A549 (cell line): Measurements from ENCODE around the gene ARMH4. TPM values are rescaled to one million over a fixed set of nuclear protein-coding genes. Genes with fewer than 3 reads are reported as not detected.

Source experiments
- ATAC-seq, 2 experiments: fragments of 200-7000 bp in 1 of 2; fragments of >200 bp in 1 of 2; cut with Nextera tagmentation in 1 of 2; cut with Tn5 transposase in 1 of 2; 3 replicates each; pipeline versions ENCODE4 v1.8.0 to v1.9.1; 2018 to 2020; ENCODE audit warnings: mild to moderate bottlenecking in 1 of 2, moderate library complexity in 1 of 2
- CTCF ChIA-PET: fragments of 300-600 bp; sonication (Branson Sonifier 250); formaldehyde crosslinking; extraction: SDS; loops from one replicate; lab custom pipeline; 2021; ENCODE audit warnings: antibody characterized with exemption, inconsistent platforms; lab: Yijun Ruan, JAX
- POLR2A ChIA-PET: fragments of 350-600 bp; formaldehyde crosslinking; extraction: SDS; loops from one replicate; lab custom pipeline; 2021; ENCODE audit warnings: antibody characterized with exemption, inconsistent platforms; lab: Yijun Ruan, JAX
- DNase-seq, 2 experiments: peaks; one replicate each; pipeline versions ENCODE4 v3.0.0 to v3.0.0-alpha.2; 2011 to 2016; ENCODE audit warnings: low read depth in 1 of 2, low spot score in 1 of 2
- FAIRE-seq: peaks from 2 replicates; lab custom pipeline; 2011; peaks lifted over from hg19 to GRCh38; lab: Jason Lieb, UNC
- H3K27ac ChIP-seq, 2 experiments: fragments of >200 bp; sonication (Bioruptor Twin); formaldehyde crosslinking; 3 replicates each; pipeline ENCODE4 v1.5.1; 2016 to 2017
- H3K4me1 ChIP-seq: fragments of >200 bp; sonication (Bioruptor Twin); formaldehyde crosslinking; 3 replicates; pipeline ENCODE4 v1.6.1; 2016
- H3K4me2 ChIP-seq: fragments of >200 bp; sonication (Bioruptor Twin); formaldehyde crosslinking; 3 replicates; pipeline ENCODE4 v1.6.1; 2016
- H3K4me3 ChIP-seq: fragments of >200 bp; sonication (Bioruptor Twin); formaldehyde crosslinking; 3 replicates; pipeline ENCODE4 v1.5.1; 2016
- H3K9me3 ChIP-seq: fragments of >200 bp; sonication (Bioruptor Twin); formaldehyde crosslinking; 3 replicates; pipeline ENCODE4 v1.6.1; 2016
- CBX2 ChIP-seq: fragments of 200-600 bp; sonication (generic); IDR thresholded peaks from 2 replicates; pipeline ENCODE4 v1.6.1; 2016; ENCODE audit warnings: low read depth, mild to moderate bottlenecking, borderline replicate concordance
- CBX8 ChIP-seq: fragments of 200-600 bp; sonication (generic); IDR thresholded peaks from 2 replicates; pipeline ENCODE4 v1.6.1; 2016
- CEBPB ChIP-seq, 2 experiments: fragments of >200 bp in 1 of 2; sonication (Bioruptor Twin) in 1 of 2; formaldehyde crosslinking in 1 of 2; IDR thresholded peaks; 2 replicates each; pipeline ENCODE4 v1.6.1; 2012 to 2016
- EHF ChIP-seq: fragments of 250-450 bp; sonication (Bioruptor Pico); IDR thresholded peaks from 2 replicates; pipeline ENCODE4 v1.5.0; 2020; ENCODE audit warnings: mild to moderate bottlenecking
- EHMT2 ChIP-seq: fragments of 200-600 bp; sonication (generic); IDR thresholded peaks from 2 replicates; pipeline ENCODE4 v1.6.1; 2016; ENCODE audit warnings: antibody characterized with exemption, low read depth, mild to moderate bottlenecking, moderate library complexity
- FOSB ChIP-seq: fragments of 250-450 bp; sonication (Bioruptor Pico); IDR thresholded peaks from 2 replicates; pipeline ENCODE4 v1.5.0; 2020; ENCODE audit warnings: mild to moderate bottlenecking, moderate library complexity
- FOSL2 ChIP-seq, 2 experiments: fragments of 450-650 bp in 1 of 2; fragments of >200 bp in 1 of 2; sonication (Bioruptor Twin) in 1 of 2; formaldehyde crosslinking; IDR thresholded peaks; 2 replicates each; pipeline versions ENCODE4 v1.5.0 to v1.6.1; 2016 to 2020; ENCODE audit warnings: mild to moderate bottlenecking in 1 of 2, moderate library complexity in 1 of 2
- FOXS1 ChIP-seq: fragments of 250-450 bp; sonication (Bioruptor Pico); IDR thresholded peaks from 2 replicates; pipeline ENCODE4 v1.5.0; 2020; ENCODE audit warnings: mild to moderate bottlenecking, moderate library complexity
- GATA3 ChIP-seq: IDR thresholded peaks from 2 replicates; pipeline ENCODE4 v1.6.1; 2012; ENCODE audit warnings: borderline replicate concordance
- JUN ChIP-seq, 2 experiments: fragments of >200 bp; sonication (Bioruptor Twin); formaldehyde crosslinking; IDR thresholded peaks; 2 replicates in 1 of 2; 3 replicates in 1 of 2; pipeline ENCODE4 v1.6.1; 2016 to 2017
- JUNB ChIP-seq: fragments of >200 bp; sonication (Bioruptor Twin); formaldehyde crosslinking; IDR thresholded peaks from 2 replicates; pipeline ENCODE4 v1.6.1; 2016
- KDM1A ChIP-seq: fragments of 200-600 bp; sonication (generic); IDR thresholded peaks from 2 replicates; pipeline ENCODE4 v1.6.1; 2016; ENCODE audit warnings: low read depth, mild to moderate bottlenecking
- MAFK ChIP-seq: fragments of 450-650 bp; IDR thresholded peaks from 2 replicates; pipeline ENCODE4 v1.6.1; 2014; ENCODE audit not compliant: partially characterized antibody
- NFE2L2 ChIP-seq: fragments of 150-350 bp; conservative IDR thresholded peaks from 2 replicates; pipeline ENCODE4 v1.6.1; 2014; ENCODE audit warnings: low read length
- NPAS2 ChIP-seq: fragments of 250-450 bp; sonication (Bioruptor Pico); IDR thresholded peaks from 2 replicates; pipeline ENCODE4 v1.8.0; 2022; ENCODE audit warnings: mild to moderate bottlenecking, moderate library complexity, borderline replicate concordance
- PHF8 ChIP-seq: fragments of 200-600 bp; sonication (generic); IDR thresholded peaks from 2 replicates; pipeline ENCODE4 v1.6.1; 2016; ENCODE audit warnings: low read depth, mild to moderate bottlenecking, antibody characterized with exemption, moderate library complexity, borderline replicate concordance
- RAD21 ChIP-seq, 2 experiments: fragments of >200 bp in 1 of 2; sonication (Bioruptor Twin) in 1 of 2; formaldehyde crosslinking in 1 of 2; IDR thresholded peaks in 1 of 2; conservative IDR thresholded peaks in 1 of 2; 2 replicates in 1 of 2; 3 replicates in 1 of 2; pipeline ENCODE4 v1.6.1; 2012 to 2018; ENCODE audit warnings: inconsistent platforms in 1 of 2
- RNF2 ChIP-seq: fragments of 200-600 bp; sonication (generic); IDR thresholded peaks from 2 replicates; pipeline ENCODE4 v1.6.1; 2016; ENCODE audit warnings: low read depth, mild to moderate bottlenecking, antibody characterized with exemption, moderate library complexity, borderline replicate concordance
- SMC3 ChIP-seq: fragments of >200 bp; sonication (Bioruptor Twin); formaldehyde crosslinking; IDR thresholded peaks from 3 replicates; pipeline ENCODE4 v1.6.1; 2018; ENCODE audit warnings: inconsistent platforms
- TFCP2L1 ChIP-seq: fragments of 250-450 bp; sonication (Bioruptor Pico); IDR thresholded peaks from 2 replicates; pipeline ENCODE4 v1.5.0; 2021; ENCODE audit warnings: mild to moderate bottlenecking
- TP53 ChIP-seq: fragments of 250-450 bp; sonication (Bioruptor Pico); IDR thresholded peaks from 2 replicates; pipeline ENCODE4 v1.5.0; 2021; ENCODE audit warnings: mild to moderate bottlenecking, moderate library complexity
- ZC3H11A ChIP-seq: fragments of 450-650 bp; IDR thresholded peaks from 2 replicates; pipeline ENCODE4 v1.6.1; 2014; ENCODE audit warnings: antibody characterized with exemption, mild to moderate bottlenecking
- WGBS: methylation state at CpG from one replicate; pipeline ENCODE4 v1.1.6; 2017; ENCODE audit errors: missing lambda C conversion rate; 5-methylcytosine and 5-hydroxymethylcytosine counted together
- polyA plus RNA-seq, 4 experiments: library from polyadenylated mRNA; depleted of rRNA in 3 of 4; stranded (reverse); fragments of >200 nt; fragmentation: RNase III in 1 of 4; extraction: RNeasy Plus Mini Kit Qiagen cat#74134 plus additional on column Dnase treatment in 1 of 4; gene quantifications; 2 replicates in 3 of 4; 3 replicates in 1 of 4; pipeline ENCODE4 v1.2.3, GENCODE V29; 2011 to 2017
- TF ChIP-seq, protein P1 (sequence below): IDR thresholded peaks from 2 replicates; pipeline ENCODE4 v1.6.1; 2012; ENCODE audit warnings: low read depth, borderline replicate concordance
- TF ChIP-seq, protein P2 (sequence below): IDR thresholded peaks from 2 replicates; pipeline ENCODE4 v1.6.1; 2012
- TF ChIP-seq, protein P3 (sequence below): fragments of 450-650 bp; IDR thresholded peaks from 2 replicates; pipeline ENCODE4 v1.6.1; 2014; ENCODE audit warnings: antibody characterized with exemption
- TF ChIP-seq, protein P4 (sequence below): fragments of >200 bp; sonication (Bioruptor Twin); formaldehyde crosslinking; IDR thresholded peaks from 3 replicates; pipeline ENCODE4 v1.6.1; 2016
- TF ChIP-seq, protein P5 (sequence below): fragments of 200-600 bp; sonication (generic); IDR thresholded peaks from 2 replicates; pipeline ENCODE4 v1.6.1; 2016; ENCODE audit warnings: antibody characterized with exemption, mild to moderate bottlenecking, moderate library complexity
- TF ChIP-seq, protein P6 (sequence below): fragments of 150-350 bp; IDR thresholded peaks from 2 replicates; pipeline ENCODE4 v1.6.1; 2014; ENCODE audit warnings: low read depth, mild to moderate bottlenecking, low read length

ARMH4 gene
- polyA plus RNA-seq, 2 of the 4 experiments (the other 2 are of a cell fraction), result 0.56 to 0.77 TPM

DNA sequence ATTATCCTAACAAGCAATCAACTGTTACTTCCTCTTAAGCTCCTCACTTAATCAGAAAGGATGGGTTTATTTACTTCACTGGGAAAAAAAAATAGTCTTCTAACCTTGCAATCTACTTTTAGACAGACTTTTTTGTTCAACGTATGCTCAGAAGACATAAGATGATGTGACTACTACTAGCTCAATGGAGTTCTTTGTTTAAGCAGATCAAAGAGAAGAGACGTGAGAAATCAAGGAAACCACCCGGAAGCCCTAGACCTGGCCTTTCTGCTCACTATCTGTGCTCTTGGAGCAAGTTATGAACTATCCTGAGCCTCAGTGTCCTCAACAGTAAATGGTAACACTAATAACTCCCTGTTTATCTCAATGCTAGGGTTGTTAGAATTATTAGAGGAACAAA is 78.5 kb downstream of the ARMH4 start (continued):
- TF ChIP-seq JUN (IDR thresholded peaks at IDR 0.05) (no peak), MAFK (no peak), FOSB (CRISPR knock-in tag) (no peak), FOSL2 (IDR thresholded peaks at IDR 0.05) (no peak), FOSL2 (CRISPR knock-in tag; IDR thresholded peaks at IDR 0.05) (no peak)
- TF ChIP-seq, protein P1, sequence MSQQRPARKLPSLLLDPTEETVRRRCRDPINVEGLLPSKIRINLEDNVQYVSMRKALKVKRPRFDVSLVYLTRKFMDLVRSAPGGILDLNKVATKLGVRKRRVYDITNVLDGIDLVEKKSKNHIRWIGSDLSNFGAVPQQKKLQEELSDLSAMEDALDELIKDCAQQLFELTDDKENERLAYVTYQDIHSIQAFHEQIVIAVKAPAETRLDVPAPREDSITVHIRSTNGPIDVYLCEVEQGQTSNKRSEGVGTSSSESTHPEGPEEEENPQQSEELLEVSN, result no peak
- TF ChIP-seq, protein P2, sequence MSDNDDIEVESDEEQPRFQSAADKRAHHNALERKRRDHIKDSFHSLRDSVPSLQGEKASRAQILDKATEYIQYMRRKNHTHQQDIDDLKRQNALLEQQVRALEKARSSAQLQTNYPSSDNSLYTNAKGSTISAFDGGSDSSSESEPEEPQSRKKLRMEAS, result no peak

DNA sequence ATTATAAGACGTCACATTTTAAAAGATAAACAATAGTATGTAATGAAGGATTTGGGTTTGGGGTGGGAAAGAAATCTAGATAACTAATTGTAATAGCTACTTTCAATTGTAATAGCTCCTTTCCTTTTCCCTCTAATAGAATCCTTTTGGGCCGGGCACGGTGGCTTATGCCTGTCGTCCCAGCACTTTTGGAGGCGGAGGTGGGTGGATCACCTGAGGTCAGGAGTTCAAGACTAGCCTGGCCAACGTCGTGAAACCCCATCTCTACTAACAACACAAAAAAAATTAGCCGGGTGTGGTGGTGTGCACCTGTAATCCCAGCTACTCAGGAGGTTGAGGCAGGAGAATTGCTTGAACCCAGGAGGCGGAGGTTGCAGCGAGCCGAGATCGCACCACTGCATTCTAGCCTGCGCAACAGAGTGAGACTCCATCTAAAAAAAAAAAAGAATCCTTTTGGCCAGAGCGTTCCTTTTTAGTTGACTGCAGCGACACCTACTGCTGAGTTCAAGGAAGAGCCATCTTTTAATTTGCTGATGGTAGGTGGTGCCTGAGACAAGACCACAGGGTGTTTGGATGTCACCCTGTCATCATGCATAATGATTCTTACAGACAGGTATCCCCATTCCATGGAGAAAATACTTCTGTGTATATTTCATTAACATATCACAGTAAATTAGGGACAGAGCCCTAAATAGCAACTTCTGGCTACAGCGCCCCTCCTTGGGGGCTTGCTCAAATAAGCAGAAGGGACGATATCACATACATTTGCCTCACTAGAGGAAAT is 79.5 kb downstream of the ARMH4 start:
- Histone ChIP-seq H3K4me1 (no peaks in the 10 kb centered on the region), H3K4me2 (peak overlapping the region; percentile 92), H3K27ac (no peak overlapping the region), H3K4me3 (peak overlapping the region; percentile 36; the same call in 1 of the 3 replicates), H3K9me3 (no peaks in the 10 kb centered on the region)
- POLR2A ChIA-PET, result no interaction called here
- CTCF ChIA-PET, result interaction anchor here (0.7 to 2.9 kb wide), 35 partner anchors 9 to 1109 kb away, joined by 3 to 26 read pairs (median 3); no protein-coding TSS in a partner anchor
- DNase-seq (peak; percentile 63 to 72), ATAC-seq (peak; percentile 93 to 98), FAIRE-seq (peak; percentile 83)
- WGBS, result 10% methylated on average over 17 of the region's 17 CpGs
- TF ChIP-seq PHF8, result no peak
- TF ChIP-seq, protein P3, sequence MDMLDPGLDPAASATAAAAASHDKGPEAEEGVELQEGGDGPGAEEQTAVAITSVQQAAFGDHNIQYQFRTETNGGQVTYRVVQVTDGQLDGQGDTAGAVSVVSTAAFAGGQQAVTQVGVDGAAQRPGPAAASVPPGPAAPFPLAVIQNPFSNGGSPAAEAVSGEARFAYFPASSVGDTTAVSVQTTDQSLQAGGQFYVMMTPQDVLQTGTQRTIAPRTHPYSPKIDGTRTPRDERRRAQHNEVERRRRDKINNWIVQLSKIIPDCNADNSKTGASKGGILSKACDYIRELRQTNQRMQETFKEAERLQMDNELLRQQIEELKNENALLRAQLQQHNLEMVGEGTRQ, result no peak
- TF ChIP-seq RAD21 (conservative IDR thresholded peaks at IDR 0.05 in 1 of 2, IDR thresholded peaks at IDR 0.05 in 1 of 2), result peak; percentile 82 to 85
- no peak for TF ChIP-seq GATA3
- no peak for TF ChIP-seq JUNB
- no peak for TF ChIP-seq EHMT2
- no peak for TF ChIP-seq CBX2
- TF ChIP-seq CBX8, result no peak
- TF ChIP-seq, protein P4, sequence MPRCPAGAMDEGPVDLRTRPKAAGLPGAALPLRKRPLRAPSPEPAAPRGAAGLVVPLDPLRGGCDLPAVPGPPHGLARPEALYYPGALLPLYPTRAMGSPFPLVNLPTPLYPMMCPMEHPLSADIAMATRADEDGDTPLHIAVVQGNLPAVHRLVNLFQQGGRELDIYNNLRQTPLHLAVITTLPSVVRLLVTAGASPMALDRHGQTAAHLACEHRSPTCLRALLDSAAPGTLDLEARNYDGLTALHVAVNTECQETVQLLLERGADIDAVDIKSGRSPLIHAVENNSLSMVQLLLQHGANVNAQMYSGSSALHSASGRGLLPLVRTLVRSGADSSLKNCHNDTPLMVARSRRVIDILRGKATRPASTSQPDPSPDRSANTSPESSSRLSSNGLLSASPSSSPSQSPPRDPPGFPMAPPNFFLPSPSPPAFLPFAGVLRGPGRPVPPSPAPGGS, result no peak
- TF ChIP-seq FOXS1, result no peak
- no peak for TF ChIP-seq EHF (CRISPR knock-in tag)
- TF ChIP-seq, protein P1, result no peak
- TF ChIP-seq RNF2, result no peak
- TF ChIP-seq ZC3H11A, result no peak
- TF ChIP-seq, protein P5, sequence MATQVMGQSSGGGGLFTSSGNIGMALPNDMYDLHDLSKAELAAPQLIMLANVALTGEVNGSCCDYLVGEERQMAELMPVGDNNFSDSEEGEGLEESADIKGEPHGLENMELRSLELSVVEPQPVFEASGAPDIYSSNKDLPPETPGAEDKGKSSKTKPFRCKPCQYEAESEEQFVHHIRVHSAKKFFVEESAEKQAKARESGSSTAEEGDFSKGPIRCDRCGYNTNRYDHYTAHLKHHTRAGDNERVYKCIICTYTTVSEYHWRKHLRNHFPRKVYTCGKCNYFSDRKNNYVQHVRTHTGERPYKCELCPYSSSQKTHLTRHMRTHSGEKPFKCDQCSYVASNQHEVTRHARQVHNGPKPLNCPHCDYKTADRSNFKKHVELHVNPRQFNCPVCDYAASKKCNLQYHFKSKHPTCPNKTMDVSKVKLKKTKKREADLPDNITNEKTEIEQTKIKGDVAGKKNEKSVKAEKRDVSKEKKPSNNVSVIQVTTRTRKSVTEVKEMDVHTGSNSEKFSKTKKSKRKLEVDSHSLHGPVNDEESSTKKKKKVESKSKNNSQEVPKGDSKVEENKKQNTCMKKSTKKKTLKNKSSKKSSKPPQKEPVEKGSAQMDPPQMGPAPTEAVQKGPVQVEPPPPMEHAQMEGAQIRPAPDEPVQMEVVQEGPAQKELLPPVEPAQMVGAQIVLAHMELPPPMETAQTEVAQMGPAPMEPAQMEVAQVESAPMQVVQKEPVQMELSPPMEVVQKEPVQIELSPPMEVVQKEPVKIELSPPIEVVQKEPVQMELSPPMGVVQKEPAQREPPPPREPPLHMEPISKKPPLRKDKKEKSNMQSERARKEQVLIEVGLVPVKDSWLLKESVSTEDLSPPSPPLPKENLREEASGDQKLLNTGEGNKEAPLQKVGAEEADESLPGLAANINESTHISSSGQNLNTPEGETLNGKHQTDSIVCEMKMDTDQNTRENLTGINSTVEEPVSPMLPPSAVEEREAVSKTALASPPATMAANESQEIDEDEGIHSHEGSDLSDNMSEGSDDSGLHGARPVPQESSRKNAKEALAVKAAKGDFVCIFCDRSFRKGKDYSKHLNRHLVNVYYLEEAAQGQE, result no peak
- TF ChIP-seq TFCP2L1, result no peak
- TF ChIP-seq, protein P6, sequence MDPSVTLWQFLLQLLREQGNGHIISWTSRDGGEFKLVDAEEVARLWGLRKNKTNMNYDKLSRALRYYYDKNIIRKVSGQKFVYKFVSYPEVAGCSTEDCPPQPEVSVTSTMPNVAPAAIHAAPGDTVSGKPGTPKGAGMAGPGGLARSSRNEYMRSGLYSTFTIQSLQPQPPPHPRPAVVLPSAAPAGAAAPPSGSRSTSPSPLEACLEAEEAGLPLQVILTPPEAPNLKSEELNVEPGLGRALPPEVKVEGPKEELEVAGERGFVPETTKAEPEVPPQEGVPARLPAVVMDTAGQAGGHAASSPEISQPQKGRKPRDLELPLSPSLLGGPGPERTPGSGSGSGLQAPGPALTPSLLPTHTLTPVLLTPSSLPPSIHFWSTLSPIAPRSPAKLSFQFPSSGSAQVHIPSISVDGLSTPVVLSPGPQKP, result no peak
- no peak for TF ChIP-seq NPAS2 (CRISPR knock-in tag)
- no peak for TF ChIP-seq NFE2L2
- TF ChIP-seq KDM1A, result no peak
- peak; percentile 66 for TF ChIP-seq SMC3
- TF ChIP-seq TP53, result no peak
- TF ChIP-seq CEBPB (IDR thresholded peaks at IDR 0.05), result no peak
